KG1 (cell line): ENCODE results near the gene GATAD2A.

Experiments used
- DNase-seq: peaks from one replicate; lab custom pipeline; 2025; lab: John Stamatoyannopoulos, UW

Gene GATAD2A

GRCh38 chr19:19422156-19422555 is 16.7 kb downstream of the GATAD2A start:
- DNase-seq = no peak

- no peak for DNase-seq
Observed at GRCh38 chr19:19423322-19423721, 17.8 kb downstream of the GATAD2A start.

GRCh38 chr19:19425170-19425875 is 19.8 kb downstream of the GATAD2A start:
- DNase-seq = no peak

- no peak for DNase-seq
Observed at GRCh38 chr19:19426216-19426615, 20.7 kb downstream of the GATAD2A start.

- no peak for DNase-seq
Observed at GRCh38 chr19:19426799-19427198, 21.3 kb downstream of the GATAD2A start.

- no peak for DNase-seq
Observed at GRCh38 chr19:19427302-19427701, 21.8 kb downstream of the GATAD2A start.

- DNase-seq = no peak
Observed at GRCh38 chr19:19427944-19428343, 22.5 kb downstream of the GATAD2A start.

GRCh38 chr19:19428746-19429145 is 23.3 kb downstream of the GATAD2A start:
- DNase-seq = no peak

- DNase-seq = no peak
Observed at GRCh38 chr19:19429361-19429760, 23.9 kb downstream of the GATAD2A start.

- no peak for DNase-seq
Observed at GRCh38 chr19:19432732-19433131, 27.3 kb downstream of the GATAD2A start.

- no peak for DNase-seq
Observed at GRCh38 chr19:19433666-19434213, 28.3 kb downstream of the GATAD2A start.

- no peak for DNase-seq
Observed at GRCh38 chr19:19434483-19435045, 29.1 kb downstream of the GATAD2A start.

GRCh38 chr19:19436137-19436691 is 30.7 kb downstream of the GATAD2A start:
- DNase-seq = no peak

- DNase-seq = no peak
Observed at GRCh38 chr19:19438366-19439175, 33.1 kb downstream of the GATAD2A start.

- DNase-seq = no peak
Observed at GRCh38 chr19:19439176-19439482, 33.7 kb downstream of the GATAD2A start.

- no peak for DNase-seq
Observed at GRCh38 chr19:19443283-19443682, 37.8 kb downstream of the GATAD2A start.

GRCh38 chr19:19443902-19444680 is 38.6 kb downstream of the GATAD2A start:
- DNase-seq = no peak

GRCh38 chr19:19444681-19445155 is 39.2 kb downstream of the GATAD2A start:
- no peak for DNase-seq

- DNase-seq = no peak
Observed at GRCh38 chr19:19445288-19445687, 39.8 kb downstream of the GATAD2A start.

GRCh38 chr19:19445911-19446361 is 40.5 kb downstream of the GATAD2A start:
- no peak for DNase-seq

- DNase-seq = no peak
Observed at GRCh38 chr19:19446655-19447437, 41.4 kb downstream of the GATAD2A start.
